Suprapubic skin (tissue), 4 donors: ENCODE results near the gene EBNA1BP2. TPM values are rescaled to one million over a fixed set of nuclear protein-coding genes. Genes with fewer than 3 reads are reported as not detected.

ENCODE experiments used
- DNase-seq, 2 donors: peaks; one replicate each; pipeline ENCODE4 v3.0.0-alpha.2; 2019; ENCODE audit warnings: low spot score in 2 of 2
- H3K27ac ChIP-seq: fragments of 200-600 bp; sonication (generic); one replicate; pipeline ENCODE4 v1.5.1; 2019
- H3K27me3 ChIP-seq: fragments of 200-600 bp; sonication (generic); one replicate; pipeline ENCODE4 v1.5.1; 2019
- H3K36me3 ChIP-seq: fragments of 200-600 bp; sonication (generic); one replicate; pipeline ENCODE4 v1.5.1; 2019
- H3K4me1 ChIP-seq: fragments of 200-600 bp; sonication (generic); one replicate; pipeline ENCODE4 v1.5.1; 2019
- H3K4me3 ChIP-seq: fragments of 200-600 bp; sonication (generic); one replicate; pipeline ENCODE4 v1.5.1; 2019; ENCODE audit warnings: mild to moderate bottlenecking
- H3K9me3 ChIP-seq: fragments of 200-600 bp; sonication (generic); one replicate; pipeline ENCODE4 v1.5.1; 2019
- EP300 ChIP-seq: sonication (generic); formaldehyde crosslinking; IDR thresholded peaks from one replicate; pipeline ENCODE4 v1.6.1; 2017; ENCODE audit warnings: antibody characterized with exemption
- POLR2A ChIP-seq, 2 donors: fragments of 450-650 bp; IDR thresholded peaks; one replicate each; pipeline ENCODE4 v1.6.1; 2017; ENCODE audit warnings: antibody characterized with exemption in 2 of 2, mild to moderate bottlenecking in 2 of 2, moderate library complexity in 2 of 2
- POLR2AphosphoS5 ChIP-seq, 3 donors: sonication (generic); formaldehyde crosslinking; IDR thresholded peaks; one replicate each; pipeline ENCODE4 v1.6.1; 2017; ENCODE audit warnings: antibody characterized with exemption in 3 of 3
- WGBS: methylation state at CpG from one replicate; pipeline ENCODE4 v1.1.5; 2018; 5-methylcytosine and 5-hydroxymethylcytosine counted together
- total RNA-seq, 4 donors: library from RNA; depleted of rRNA; stranded (reverse); fragments of >200 nt; gene quantifications; one replicate each; pipeline ENCODE4 v1.1.0, GENCODE V29; 2016
- TF ChIP-seq, protein P1 (sequence below), 2 donors: fragments of 200-600 bp in 1 of 2; fragments of 450-650 bp in 1 of 2; sonication (generic) in 1 of 2; IDR thresholded peaks; one replicate each; pipeline ENCODE4 v1.5.1; 2016 to 2019; ENCODE audit warnings: antibody characterized with exemption in 2 of 2, mild to moderate bottlenecking in 1 of 2, moderate library complexity in 1 of 2

The EBNA1BP2 gene
- total RNA-seq, 4 donors from 2014 or later = 34.7 to 67.0 (median 56.4) TPM

DNA sequence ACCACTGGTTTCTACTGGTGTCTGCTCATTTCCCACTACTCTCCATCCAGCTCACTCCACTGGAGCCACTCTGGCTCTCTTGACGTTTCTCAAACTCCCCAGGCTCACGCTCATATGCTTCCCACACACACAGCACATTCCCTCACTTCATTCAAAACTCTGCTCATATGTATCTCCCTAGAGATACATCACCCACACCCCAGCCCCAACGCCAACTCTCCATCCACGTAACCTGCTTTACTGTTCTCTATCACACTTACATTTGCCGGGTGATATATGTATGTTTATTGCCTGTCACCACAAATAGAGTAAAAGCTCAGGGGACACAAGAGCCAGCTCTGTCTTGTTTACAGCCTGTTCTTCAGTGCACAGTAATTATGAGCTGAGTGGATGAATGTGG lies 22.2 kb downstream of the EBNA1BP2 start:
- no peak overlapping the region for H3K27ac ChIP-seq
- H3K4me3 ChIP-seq = no peak overlapping the region
- WGBS = 84% methylated on average over 5 of the region's 5 CpGs
- no peaks in the 10 kb centered on the region for H3K36me3 ChIP-seq
- no peak for DNase-seq
- H3K9me3 ChIP-seq = no peaks in the 10 kb centered on the region
- peaks cover 14% of the 10 kb centered on the region for H3K27me3 ChIP-seq
- H3K4me1 ChIP-seq = peaks cover 12% of the 10 kb centered on the region
- TF ChIP-seq EP300 (no peak), POLR2AphosphoS5 (IDR thresholded peaks at IDR 0.05) (no peak), POLR2A (IDR thresholded peaks at IDR 0.05) (no peak)
- TF ChIP-seq, protein P1, sequence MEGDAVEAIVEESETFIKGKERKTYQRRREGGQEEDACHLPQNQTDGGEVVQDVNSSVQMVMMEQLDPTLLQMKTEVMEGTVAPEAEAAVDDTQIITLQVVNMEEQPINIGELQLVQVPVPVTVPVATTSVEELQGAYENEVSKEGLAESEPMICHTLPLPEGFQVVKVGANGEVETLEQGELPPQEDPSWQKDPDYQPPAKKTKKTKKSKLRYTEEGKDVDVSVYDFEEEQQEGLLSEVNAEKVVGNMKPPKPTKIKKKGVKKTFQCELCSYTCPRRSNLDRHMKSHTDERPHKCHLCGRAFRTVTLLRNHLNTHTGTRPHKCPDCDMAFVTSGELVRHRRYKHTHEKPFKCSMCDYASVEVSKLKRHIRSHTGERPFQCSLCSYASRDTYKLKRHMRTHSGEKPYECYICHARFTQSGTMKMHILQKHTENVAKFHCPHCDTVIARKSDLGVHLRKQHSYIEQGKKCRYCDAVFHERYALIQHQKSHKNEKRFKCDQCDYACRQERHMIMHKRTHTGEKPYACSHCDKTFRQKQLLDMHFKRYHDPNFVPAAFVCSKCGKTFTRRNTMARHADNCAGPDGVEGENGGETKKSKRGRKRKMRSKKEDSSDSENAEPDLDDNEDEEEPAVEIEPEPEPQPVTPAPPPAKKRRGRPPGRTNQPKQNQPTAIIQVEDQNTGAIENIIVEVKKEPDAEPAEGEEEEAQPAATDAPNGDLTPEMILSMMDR (IDR thresholded peaks at IDR 0.05) = no peak

DNA sequence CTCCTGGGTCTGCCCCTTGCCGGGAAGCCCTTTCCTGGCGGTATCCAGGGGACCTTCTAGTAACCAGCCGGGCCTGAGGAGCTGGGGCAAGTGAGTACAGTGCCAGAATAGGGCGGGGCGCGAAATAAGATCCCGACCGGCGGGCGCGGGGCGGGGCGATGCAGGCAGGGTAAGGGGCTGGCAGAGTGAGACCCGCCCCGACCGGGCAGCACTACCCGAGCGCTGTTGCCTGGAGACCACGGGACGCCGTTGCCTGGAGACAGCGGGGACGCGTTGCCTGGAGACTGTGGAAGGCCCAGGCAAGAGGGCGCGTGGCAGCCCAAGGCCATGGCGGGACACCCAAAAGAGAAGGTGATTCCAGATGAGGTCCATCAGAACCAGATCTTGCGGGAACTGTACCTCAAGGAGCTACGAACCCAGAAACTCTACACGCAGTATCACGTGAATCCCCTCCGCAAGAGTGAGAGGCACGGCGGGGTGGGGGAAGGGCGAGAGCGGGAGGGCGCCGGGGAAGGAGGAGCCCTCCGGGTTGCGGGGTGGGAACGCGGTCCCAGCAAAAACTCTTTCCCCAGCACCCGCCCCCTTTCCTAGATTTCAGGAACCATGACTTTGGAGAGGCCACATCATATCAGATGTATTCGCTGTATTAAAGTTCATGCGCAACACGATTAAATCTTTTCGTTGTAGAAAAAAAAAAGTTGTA lies 24.3 kb downstream of the EBNA1BP2 start:
- Histone ChIP-seq H3K9me3 (no peaks in the 10 kb centered on the region), H3K4me1 (peaks cover 12% of the 10 kb centered on the region), H3K36me3 (no peaks in the 10 kb centered on the region), H3K4me3 (peak overlapping the region; percentile 47), H3K27me3 (peaks cover 20% of the 10 kb centered on the region), H3K27ac (no peak overlapping the region)
- TF ChIP-seq POLR2A (IDR thresholded peaks at IDR 0.05) (no peak), POLR2AphosphoS5 (IDR thresholded peaks at IDR 0.05) (no peak), EP300 (no peak)
- TF ChIP-seq, protein P1 (IDR thresholded peaks at IDR 0.05) = no peak
- 6% methylated on average over 41 of the region's 47 CpGs for WGBS
- DNase-seq = peak in 1 of 2 donors; percentile 70

DNA sequence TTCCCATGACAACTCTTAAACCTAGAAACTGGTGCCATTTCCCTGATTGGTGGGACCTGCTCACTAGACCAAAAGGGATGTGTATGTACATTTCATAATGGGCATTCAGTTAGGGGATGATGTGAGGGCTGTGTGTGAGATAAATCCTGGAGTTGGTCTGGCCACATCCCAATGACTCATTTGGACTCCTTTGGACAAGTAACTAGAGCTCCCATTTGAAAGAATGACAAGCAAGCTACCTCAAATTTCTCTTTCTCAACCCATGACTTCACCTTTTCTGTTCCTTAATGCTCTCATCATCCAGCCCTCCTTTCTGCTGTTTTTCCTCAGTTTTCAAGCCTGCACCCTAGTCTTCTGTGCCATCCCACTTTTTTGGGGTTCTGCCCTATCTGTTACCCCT lies 27.9 kb downstream of the EBNA1BP2 start:
- no peak for DNase-seq
- Histone ChIP-seq H3K36me3 (no peaks in the 10 kb centered on the region), H3K9me3 (no peaks in the 10 kb centered on the region), H3K27ac (no peak overlapping the region), H3K27me3 (peaks cover 14% of the 10 kb centered on the region), H3K4me1 (peaks cover 12% of the 10 kb centered on the region), H3K4me3 (no peak overlapping the region)
- TF ChIP-seq, protein P1 (IDR thresholded peaks at IDR 0.05) = no peak
- TF ChIP-seq POLR2AphosphoS5 (IDR thresholded peaks at IDR 0.05) (no peak), EP300 (no peak), POLR2A (IDR thresholded peaks at IDR 0.05) (no peak)

DNA sequence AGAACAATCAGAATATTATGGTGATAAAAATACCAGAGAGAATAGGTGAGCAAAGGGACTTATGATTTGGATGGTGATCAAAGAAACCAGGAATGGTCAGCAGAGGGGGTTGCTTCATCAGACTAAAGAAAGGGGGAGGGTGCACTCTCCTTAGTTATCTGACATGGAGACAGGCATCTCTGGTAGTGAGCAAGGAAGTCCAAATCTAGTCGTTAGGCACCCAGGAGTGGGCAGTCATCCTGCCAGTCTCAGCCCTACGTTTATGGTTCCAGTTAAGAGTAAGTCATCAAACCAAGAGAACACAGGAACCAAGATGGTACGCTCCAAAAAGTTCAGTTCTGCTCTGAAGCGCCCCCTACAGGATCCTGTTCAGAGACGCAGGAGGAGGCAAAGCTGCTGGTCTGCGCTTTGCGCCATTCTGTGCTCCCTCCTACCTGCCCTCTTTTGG lies 28.6 kb downstream of the EBNA1BP2 start:
- no peak for DNase-seq
- no peak for TF ChIP-seq POLR2A (IDR thresholded peaks at IDR 0.05)
- TF ChIP-seq EP300 = no peak
- no peak for TF ChIP-seq POLR2AphosphoS5 (IDR thresholded peaks at IDR 0.05)
- TF ChIP-seq, protein P1 (IDR thresholded peaks at IDR 0.05) = no peak
- H3K27me3 ChIP-seq = peaks cover 14% of the 10 kb centered on the region
- no peaks in the 10 kb centered on the region for H3K36me3 ChIP-seq
- no peak overlapping the region for H3K4me3 ChIP-seq
- 58% methylated on average over 7 of the region's 7 CpGs for WGBS
- no peaks in the 10 kb centered on the region for H3K9me3 ChIP-seq
- H3K27ac ChIP-seq = no peak overlapping the region
- H3K4me1 ChIP-seq = peaks cover 12% of the 10 kb centered on the region

DNA sequence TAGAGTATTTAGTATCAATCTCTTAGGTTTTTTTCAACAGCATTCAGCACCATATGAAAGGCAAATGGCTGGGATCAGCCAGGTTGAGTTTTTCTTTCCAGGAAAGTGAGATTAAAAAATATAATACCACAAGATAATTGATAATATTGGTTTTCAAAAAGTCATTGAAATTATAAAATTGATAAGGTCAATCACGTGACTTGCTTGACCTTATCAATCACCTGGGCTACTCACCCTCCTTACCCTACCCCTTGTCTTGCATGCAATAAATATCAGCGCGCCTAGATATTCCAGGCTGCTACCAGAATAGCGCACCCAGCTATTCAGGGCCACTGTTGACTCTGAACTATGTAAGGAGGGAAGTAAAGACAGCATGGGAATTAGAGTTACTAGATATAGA lies 31.5 kb downstream of the EBNA1BP2 start:
- no peaks in the 10 kb centered on the region for H3K9me3 ChIP-seq
- no peak for DNase-seq
- WGBS = 97% methylated on average over 4 of the region's 4 CpGs
- no peak overlapping the region for H3K4me3 ChIP-seq
- TF ChIP-seq EP300 = no peak
- TF ChIP-seq, protein P1 (IDR thresholded peaks at IDR 0.05) = no peak
- no peak for TF ChIP-seq POLR2AphosphoS5 (IDR thresholded peaks at IDR 0.05)
- TF ChIP-seq POLR2A (IDR thresholded peaks at IDR 0.05) = no peak
- no peaks in the 10 kb centered on the region for H3K36me3 ChIP-seq
- H3K27ac ChIP-seq = no peak overlapping the region
- peaks cover 11% of the 10 kb centered on the region for H3K27me3 ChIP-seq
- H3K4me1 ChIP-seq = peaks cover 17% of the 10 kb centered on the region
